HepG2 (cell line): Measurements from ENCODE around the gene PBX1. TPM values are rescaled to one million over a fixed set of nuclear protein-coding genes. Genes with fewer than 3 reads are reported as not detected.

Experiments used
- ATAC-seq: fragments of 200-7000 bp; cut with Tn5 transposase; 3 replicates; pipeline ENCODE4 v1.9.1; 2020; ENCODE audit warnings: mild to moderate bottlenecking, moderate library complexity
- BruUV-seq: library from RNA; stranded (reverse); fragments of 400-500 nt; replicated peaks from 2 replicates; lab custom pipeline; 2021; lab: Mats Ljungman, UMichigan
- CTCF ChIA-PET: fragments of 300-600 bp; formaldehyde crosslinking; extraction: SDS; loops from one replicate; lab custom pipeline; 2021; ENCODE audit warnings: low total read pairs, inconsistent platforms, low intra/inter-chr PET ratio; lab: Yijun Ruan, JAX
- POLR2A ChIA-PET: fragments of 350-600 bp; sonication (Branson Sonifier 250); formaldehyde crosslinking; loops from one replicate; lab custom pipeline; 2020; ENCODE audit warnings: antibody characterized with exemption, inconsistent platforms; lab: Yijun Ruan, JAX
- DNase-seq: peaks from one replicate; pipeline ENCODE4 v3.0.0-alpha.2; 2015; ENCODE audit warnings: low spot score
- FAIRE-seq: peaks from 3 replicates; lab custom pipeline; 2011; peaks lifted over from hg19 to GRCh38; lab: Jason Lieb, UNC
- H2AFZ ChIP-seq: one replicate; pipeline ENCODE4 v1.6.1; 2011; ENCODE audit warnings: low read length, inconsistent platforms
- H3K27ac ChIP-seq: fragments of 300-600 bp; 3 replicates; pipeline ENCODE4 v1.8.0; 2011; ENCODE audit warnings: mixed run types, mild to moderate bottlenecking, mixed read lengths, low read length, inconsistent platforms; ENCODE audit not compliant: insufficient read depth; ENCODE audit errors: extremely low read length
- H3K27me3 ChIP-seq, 2 experiments: fragments of 200-600 bp in 1 of 2; 2 replicates in 1 of 2; 3 replicates in 1 of 2; pipeline versions ENCODE4 v1.6.0 to v1.8.0; 2011; ENCODE audit warnings: low read length in 2 of 2, mild to moderate bottlenecking in 2 of 2, moderate library complexity in 2 of 2, inconsistent platforms in 1 of 2; ENCODE audit not compliant: insufficient read depth in 2 of 2, control insufficient read depth in 1 of 2
- H3K36me3 ChIP-seq, 2 experiments: fragments of 200-600 bp in 1 of 2; replicated peaks in 1 of 2; 2 replicates in 1 of 2; 3 replicates in 1 of 2; pipeline versions ENCODE4 v1.5.1 to v1.8.0; 2011; ENCODE audit warnings: low read length in 2 of 2, inconsistent platforms in 1 of 2; ENCODE audit not compliant: insufficient read depth in 2 of 2, control insufficient read depth in 1 of 2
- H3K4me1 ChIP-seq: 2 replicates; pipeline ENCODE4 v1.5.1; 2012; ENCODE audit warnings: low read length, inconsistent platforms; ENCODE audit not compliant: insufficient read depth
- H3K4me2 ChIP-seq: 2 replicates; pipeline ENCODE4 v1.6.0; 2011; ENCODE audit warnings: low read depth, low read length, inconsistent platforms
- H3K4me3 ChIP-seq, 3 experiments: fragments of 200-600 bp in 1 of 3; sonication (generic), shearing (Covaris generic) in 1 of 3; replicated peaks in 1 of 3; 2 replicates each; pipeline ENCODE4 v1.5.1; 2011 to 2016; ENCODE audit warnings: low read length in 3 of 3, inconsistent platforms in 2 of 3, low read depth in 2 of 3, mild to moderate bottlenecking in 2 of 3, control low read depth in 1 of 3, mixed read lengths in 1 of 3; ENCODE audit not compliant: insufficient read depth in 1 of 3
- H3K79me2 ChIP-seq: one replicate; pipeline ENCODE4 v1.6.1; 2011; ENCODE audit warnings: low read length, inconsistent platforms; ENCODE audit not compliant: insufficient read depth
- H3K9ac ChIP-seq: 2 replicates; pipeline ENCODE4 v1.6.0; 2011; ENCODE audit warnings: mild to moderate bottlenecking, low read depth, low read length, inconsistent platforms; ENCODE audit not compliant: insufficient read depth
- H3K9me3 ChIP-seq: 2 replicates; pipeline ENCODE4 v1.5.1; 2012; ENCODE audit warnings: mild to moderate bottlenecking, low read length
- H4K20me1 ChIP-seq: 2 replicates; pipeline ENCODE4 v1.6.0; 2011; ENCODE audit warnings: inconsistent platforms, mild to moderate bottlenecking, low read length, moderate library complexity; ENCODE audit not compliant: insufficient read depth
- ATRX ChIP-seq: sonication (generic); formaldehyde crosslinking; IDR thresholded peaks from 2 replicates; pipeline ENCODE4 v1.4.0; 2020; ENCODE audit warnings: missing genetic modification reagents, borderline replicate concordance
- CCDC6 ChIP-seq: sonication (generic); formaldehyde crosslinking; IDR thresholded peaks from 2 replicates; pipeline ENCODE4 v1.8.1; 2022; ENCODE audit warnings: mild to moderate bottlenecking, missing genetic modification reagents, moderate library complexity
- FOXA1 ChIP-seq, 2 experiments: fragments of 450-650 bp in 1 of 2; sonication (generic) in 1 of 2; formaldehyde crosslinking in 1 of 2; IDR thresholded peaks; 2 replicates each; pipeline versions ENCODE4 v1.4.0 to v1.6.1; 2016 to 2020; ENCODE audit warnings: missing genetic modification reagents in 1 of 2
- GATA4 ChIP-seq: sonication (generic); IDR thresholded peaks from 2 replicates; pipeline ENCODE4 v1.6.1; 2016; ENCODE audit warnings: antibody characterized with exemption, low read depth, borderline replicate concordance
- KDM1A ChIP-seq: IDR thresholded peaks from 2 replicates; pipeline ENCODE4 v1.6.1; 2016; ENCODE audit warnings: missing compliant biosample characterization
- KDM6A ChIP-seq: IDR thresholded peaks from 2 replicates; pipeline ENCODE4 v1.6.1; 2016; ENCODE audit warnings: low read depth
- SKI ChIP-seq: fragments of 450-650 bp; IDR thresholded peaks from one replicate; pipeline ENCODE4 v1.6.1; 2018; ENCODE audit warnings: mild to moderate bottlenecking; ENCODE audit not compliant: partially characterized antibody
- SNAI1 ChIP-seq: sonication (generic); formaldehyde crosslinking; IDR thresholded peaks from 2 replicates; pipeline ENCODE4 v1.5.0; 2020; ENCODE audit warnings: mild to moderate bottlenecking, missing genetic modification reagents, borderline replicate concordance
- SP5 ChIP-seq: IDR thresholded peaks from 2 replicates; pipeline ENCODE4 v1.6.1; 2016; ENCODE audit warnings: low read depth, borderline replicate concordance
- TAF15 ChIP-seq: fragments of 200-400 bp; formaldehyde crosslinking; IDR thresholded peaks from one replicate; pipeline ENCODE4 v1.6.1; 2018; ENCODE audit warnings: mild to moderate bottlenecking, low read depth, low read length; ENCODE audit not compliant: poor library complexity, severe bottlenecking
- ZBTB20 ChIP-seq: sonication (generic); formaldehyde crosslinking; IDR thresholded peaks from 2 replicates; pipeline ENCODE4 v1.8.1; 2023; ENCODE audit warnings: missing genetic modification reagents, low read depth, mild to moderate bottlenecking, borderline replicate concordance
- ZBTB4 ChIP-seq: sonication (generic); formaldehyde crosslinking; IDR thresholded peaks from 2 replicates; pipeline ENCODE4 v1.4.0; 2020; ENCODE audit warnings: missing genetic modification reagents, mild to moderate bottlenecking, borderline replicate concordance
- ZEB1 ChIP-seq: IDR thresholded peaks from 2 replicates; pipeline ENCODE4 v1.6.1; 2012; ENCODE audit warnings: mild to moderate bottlenecking, low read depth, inconsistent platforms; ENCODE audit not compliant: insufficient replicate concordance
- ZNF20 ChIP-seq: sonication (generic); formaldehyde crosslinking; IDR thresholded peaks from 2 replicates; pipeline ENCODE4 v1.4.0; 2020; ENCODE audit warnings: mild to moderate bottlenecking, moderate library complexity, missing genetic modification reagents
- ZNF724P ChIP-seq: sonication (generic); formaldehyde crosslinking; IDR thresholded peaks from 2 replicates; pipeline ENCODE4 v1.8.0; 2022; ENCODE audit warnings: missing genetic modification reagents, borderline replicate concordance
- WGBS: methylation state at CpG from one replicate; pipeline ENCODE4 v1.1.6; 2017; ENCODE audit warnings: low lambda C conversion rate; 5-methylcytosine and 5-hydroxymethylcytosine counted together
- in situ Hi-C: cut with HindIII; loops from 2 replicates; pipeline ENCODE4 v1.10.0; 2017; ENCODE audit warnings: low pct_unique_long_range_greater_than_20kb; ENCODE audit not compliant: extremely low pct_ligation_motif_present
- intact Hi-C: fragments of 100-400 bp; cut with micrococcal nuclease; formaldehyde crosslinking; loops from one replicate; pipeline ENCODE4 v1.10.0; 2022; ENCODE audit not compliant: unreplicated experiment
- polyA plus RNA-seq, 8 experiments: library from polyadenylated mRNA; depleted of rRNA in 3 of 8; stranded (reverse) in 7 of 8; unstranded in 1 of 8; fragments of >200 nt; fragmentation: Illumina TruSeq in 4 of 8; extraction: Trizol in 4 of 8; gene quantifications; 2 replicates each; pipeline versions ENCODE4 v1.2.1 to v1.2.3, GENCODE V29; 2011 to 2016; ENCODE audit warnings: low read depth in 4 of 8, missing spikeins in 1 of 8, mixed read lengths in 1 of 8; ENCODE audit not compliant: insufficient read depth in 1 of 8
- total RNA-seq, 5 experiments: library from RNA; depleted of rRNA; stranded (reverse); fragments of >200 nt; fragmentation: Illumina TruSeq; extraction: Trizol; gene quantifications; 2 replicates each; pipeline ENCODE4 v1.2.3, GENCODE V29; 2016; ENCODE audit warnings: low read depth in 1 of 5

The PBX1 gene
- total and polyA plus RNA-seq, 2 of the 13 experiments (the other 11 are each of a cell fraction or from before 2014, with no cell fraction given): 0.24 TPM; not detected in 1

DNA sequence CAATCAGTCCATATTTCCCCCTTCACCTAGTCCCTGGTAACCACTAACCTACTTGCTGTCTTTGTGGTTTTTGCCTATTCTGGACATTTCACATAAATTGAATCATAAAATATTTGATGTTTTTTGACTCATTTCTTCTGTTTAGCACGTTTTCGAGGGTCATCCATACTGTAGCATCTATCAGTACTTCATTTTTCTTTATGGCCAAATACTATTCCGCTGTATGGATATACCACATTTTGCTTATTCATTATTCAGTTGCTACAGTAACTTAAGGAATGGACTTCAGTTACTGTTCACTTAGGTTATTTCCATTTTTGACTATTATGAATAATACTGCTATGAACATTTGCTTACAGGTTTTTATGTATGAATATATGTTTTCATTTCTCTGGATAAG lies 12.3 kb downstream of the PBX1 start (continued):
- TF ChIP-seq GATA4 (no peak), KDM1A (CRISPR knock-in tag) (no peak)

GRCh38 chr1:164575356-164575886 lies 16.4 kb downstream of the PBX1 start:
- Histone ChIP-seq H3K27ac (no peak overlapping the region), H3K4me1 (no peaks in the 10 kb centered on the region), H3K79me2 (no peaks in the 10 kb centered on the region), H3K9ac (no peak overlapping the region), H3K4me2 (no peak overlapping the region), H3K4me3 (no peak overlapping the region), H3K27me3 (no peaks in the 10 kb centered on the region; a peak in 1 of 5 replicates), H3K9me3 (no peaks in the 10 kb centered on the region), H3K36me3 (no peaks in the 10 kb centered on the region), H4K20me1 (no peaks in the 10 kb centered on the region), H2AFZ (no peak overlapping the region)
- in situ Hi-C loops: no loop called here
- no TSS peak for BruUV-seq
- POLR2A ChIA-PET: no interaction called here
- TF ChIP-seq TAF15 (no peak), ZEB1 (no peak), ZNF20 (CRISPR knock-in tag) (no peak), ZNF724P (no peak), ZBTB20 (CRISPR knock-in tag) (no peak), KDM6A (no peak), ATRX (CRISPR knock-in tag) (no peak), SP5 (CRISPR knock-in tag) (no peak), SNAI1 (CRISPR knock-in tag) (no peak), ZBTB4 (CRISPR knock-in tag) (no peak), CCDC6 (CRISPR knock-in tag) (no peak), FOXA1 (IDR thresholded peaks at IDR 0.05) (no peak), FOXA1 (CRISPR knock-in tag; IDR thresholded peaks at IDR 0.05) (no peak), SKI (no peak)
- ATAC-seq: no peak
- DNase-seq: no peak
- FAIRE-seq: no peak
- intact Hi-C loops: no loop called here
- WGBS: 40% methylated on average over 5 of the region's 5 CpGs
- CTCF ChIA-PET: no interaction called here
